Type B pancreatic cell (in vitro differentiated cells): ENCODE data around the gene NUP210. TPM values are rescaled to one million over a fixed set of nuclear protein-coding genes. Genes with fewer than 3 reads are reported as not detected.

Experiments used
- DNase-seq: peaks from one replicate; pipeline ENCODE4 v3.0.0; 2021; ENCODE audit warnings: mixed read lengths; ENCODE audit not compliant: unreplicated experiment; ENCODE audit errors: extremely low spot score
- H3K27ac Mint-ChIP-seq: 2 replicates; pipeline ENCODE4 v1.8.0; 2021; ENCODE audit warnings: mild to moderate bottlenecking, mixed read lengths
- H3K27me3 Mint-ChIP-seq: 2 replicates; pipeline ENCODE4 v1.8.0; 2021; ENCODE audit warnings: mixed read lengths
- H3K36me3 Mint-ChIP-seq: 2 replicates; pipeline ENCODE4 v1.8.0; 2021; ENCODE audit warnings: mixed read lengths
- H3K4me1 Mint-ChIP-seq: one replicate; pipeline ENCODE4 v1.8.0; 2021; ENCODE audit warnings: mixed read lengths; ENCODE audit not compliant: unreplicated experiment
- H3K4me3 Mint-ChIP-seq: 2 replicates; pipeline ENCODE4 v1.8.0; 2021; ENCODE audit warnings: mild to moderate bottlenecking, mixed read lengths
- H3K9me3 Mint-ChIP-seq: 2 replicates; pipeline ENCODE4 v1.8.0; 2021; ENCODE audit warnings: mixed read lengths
- CTCF ChIP-seq: fragments of 200-600 bp; sonication (generic); conservative IDR thresholded peaks from 2 replicates; pipeline ENCODE4 v1.5.0; 2021; ENCODE audit warnings: antibody characterized with exemption, mild to moderate bottlenecking
- total RNA-seq: library from RNA; stranded (reverse); gene quantifications from 2 replicates; pipeline ENCODE4 v1.2.1, GENCODE V29; 2021; ENCODE audit warnings: low replicate concordance

The NUP210 gene
- total RNA-seq, 1 donor from 2014 or later: 26.5 TPM

GRCh38 chr3:13353506-13353905 lies 66.6 kb downstream of the NUP210 start:
- Mint-ChIP-seq H3K4me1 (peaks cover 6% of the 10 kb centered on the region), H3K9me3 (no peaks in the 10 kb centered on the region), H3K4me3 (no peak overlapping the region), H3K36me3 (peaks cover 8% of the 10 kb centered on the region), H3K27me3 (no peaks in the 10 kb centered on the region), H3K27ac (no peak overlapping the region)
- TF ChIP-seq CTCF: no peak
- no peak for DNase-seq

GRCh38 chr3:13352621-13353131 lies 67.4 kb downstream of the NUP210 start:
- peaks cover 6% of the 10 kb centered on the region for H3K36me3 Mint-ChIP-seq
- peaks cover 13% of the 10 kb centered on the region for H3K4me1 Mint-ChIP-seq
- no peak for DNase-seq

GRCh38 chr3:13349823-13350222 lies 70.3 kb downstream of the NUP210 start:
- Mint-ChIP-seq H3K27me3 (no peaks in the 10 kb centered on the region), H3K4me3 (no peak overlapping the region), H3K4me1 (peaks cover 28% of the 10 kb centered on the region)

More at GRCh38 chr3:13352621-13353131, 67.4 kb downstream of the NUP210 start:
- H3K4me3 Mint-ChIP-seq: no peak overlapping the region
- no peaks in the 10 kb centered on the region for H3K9me3 Mint-ChIP-seq
- H3K27ac Mint-ChIP-seq: no peak overlapping the region
- TF ChIP-seq CTCF: no peak
- no peaks in the 10 kb centered on the region for H3K27me3 Mint-ChIP-seq

GRCh38 chr3:13348661-13349396 lies 71.3 kb downstream of the NUP210 start:
- no peak for DNase-seq
- H3K4me3 Mint-ChIP-seq: no peak overlapping the region
- H3K4me1 Mint-ChIP-seq: peaks cover 28% of the 10 kb centered on the region
- TF ChIP-seq CTCF: no peak
- H3K27ac Mint-ChIP-seq: no peak overlapping the region
- H3K27me3 Mint-ChIP-seq: no peaks in the 10 kb centered on the region
- H3K9me3 Mint-ChIP-seq: no peaks in the 10 kb centered on the region
- no peaks in the 10 kb centered on the region for H3K36me3 Mint-ChIP-seq

More at GRCh38 chr3:13349823-13350222, 70.3 kb downstream of the NUP210 start:
- TF ChIP-seq CTCF: no peak
- no peak for DNase-seq
- Mint-ChIP-seq H3K36me3 (no peaks in the 10 kb centered on the region), H3K9me3 (no peaks in the 10 kb centered on the region), H3K27ac (no peak overlapping the region)

- Mint-ChIP-seq H3K27ac (no peak overlapping the region), H3K27me3 (no peaks in the 10 kb centered on the region), H3K36me3 (no peaks in the 10 kb centered on the region), H3K4me1 (peaks cover 28% of the 10 kb centered on the region), H3K9me3 (no peaks in the 10 kb centered on the region), H3K4me3 (no peak overlapping the region)
- TF ChIP-seq CTCF: no peak
- no peak for DNase-seq
Observed at GRCh38 chr3:13348100-13348499, 72.0 kb downstream of the NUP210 start.
